HUES6 (cell line): ENCODE results near the gene RGS3.
"Not testable (repeated sequence)": the region's sequence is repeated elsewhere in the genome, so short reads cannot be mapped to it uniquely, and the experiment has no call there.

ENCODE experiments used
- H3K27ac ChIP-seq: 2 replicates; pipeline ENCODE4 v1.7.0; 2013; ENCODE audit warnings: low read depth, mild to moderate bottlenecking, low read length, inconsistent platforms
- H3K27me3 ChIP-seq: 2 replicates; pipeline ENCODE4 v1.6.1; 2013; ENCODE audit warnings: low read length; ENCODE audit not compliant: control insufficient read depth, insufficient read depth
- H3K36me3 ChIP-seq: 2 replicates; pipeline ENCODE4 v1.6.1; 2013; ENCODE audit warnings: low read length; ENCODE audit not compliant: control insufficient read depth, insufficient read depth
- H3K4me1 ChIP-seq: 2 replicates; pipeline ENCODE4 v1.6.1; 2013; ENCODE audit warnings: low read length; ENCODE audit not compliant: control insufficient read depth, insufficient read depth
- H3K4me3 ChIP-seq: 2 replicates; pipeline ENCODE4 v1.5.1; 2013; ENCODE audit warnings: low read depth, low read length
- H3K9ac ChIP-seq: one replicate; pipeline ENCODE4 v1.6.1; 2013; ENCODE audit warnings: mild to moderate bottlenecking, low read length
- H3K9me3 ChIP-seq: 2 replicates; pipeline ENCODE4 v1.6.1; 2013; ENCODE audit warnings: low read depth, low read length; ENCODE audit not compliant: control insufficient read depth, insufficient read depth

The RGS3 gene

GRCh38 chr9:113437716-113438115, 25.8 kb upstream of the RGS3 start:
- H3K9me3 ChIP-seq, H3K4me3 ChIP-seq, H3K27ac ChIP-seq, H3K27me3 ChIP-seq, H3K36me3 ChIP-seq, H3K9ac ChIP-seq, H3K4me1 ChIP-seq: not testable (repeated sequence)

- H3K9ac ChIP-seq = no peak overlapping the region
- no peaks in the 10 kb centered on the region for H3K36me3 ChIP-seq
- no peaks in the 10 kb centered on the region for H3K27me3 ChIP-seq
- no peaks in the 10 kb centered on the region for H3K4me1 ChIP-seq
- no peaks in the 10 kb centered on the region for H3K9me3 ChIP-seq
- H3K4me3 ChIP-seq = no peak overlapping the region
- no peak overlapping the region for H3K27ac ChIP-seq
Measured at GRCh38 chr9:113444736-113445135, 18.8 kb upstream of the RGS3 start.

GRCh38 chr9:113446323-113446740, 17.2 kb upstream of the RGS3 start:
- Histone ChIP-seq H3K27ac (no peak overlapping the region), H3K4me1 (no peaks in the 10 kb centered on the region), H3K27me3 (no peaks in the 10 kb centered on the region), H3K36me3 (no peaks in the 10 kb centered on the region), H3K9me3 (no peaks in the 10 kb centered on the region), H3K4me3 (no peak overlapping the region), H3K9ac (no peak overlapping the region)

GRCh38 chr9:113449376-113449775, 14.2 kb upstream of the RGS3 start:
- Histone ChIP-seq H3K27me3 (no peaks in the 10 kb centered on the region), H3K9me3 (no peaks in the 10 kb centered on the region), H3K9ac (no peak overlapping the region), H3K4me1 (no peaks in the 10 kb centered on the region; the same call in 1 of the 2 replicates), H3K4me3 (no peak overlapping the region), H3K27ac (no peak overlapping the region), H3K36me3 (no peaks in the 10 kb centered on the region)

- H3K27me3 ChIP-seq = no peaks in the 10 kb centered on the region
- no peaks in the 10 kb centered on the region for H3K9me3 ChIP-seq
- no peak overlapping the region for H3K27ac ChIP-seq
- no peaks in the 10 kb centered on the region for H3K36me3 ChIP-seq
- H3K4me1 ChIP-seq = peaks cover 21% of the 10 kb centered on the region
- no peak overlapping the region for H3K9ac ChIP-seq
- no peak overlapping the region for H3K4me3 ChIP-seq
Measured at GRCh38 chr9:113452113-113452605, 11.4 kb upstream of the RGS3 start.

GRCh38 chr9:113454914-113455761, 8.4 kb upstream of the RGS3 start:
- Histone ChIP-seq H3K9ac (peak overlapping the region; percentile 64), H3K27ac (peak overlapping the region; percentile 86; the same call in 1 of the 2 replicates), H3K4me3 (no peak overlapping the region), H3K36me3 (no peaks in the 10 kb centered on the region), H3K4me1 (peaks cover 21% of the 10 kb centered on the region), H3K27me3 (no peaks in the 10 kb centered on the region), H3K9me3 (no peaks in the 10 kb centered on the region)

GRCh38 chr9:113456235-113456634, 7.3 kb upstream of the RGS3 start:
- Histone ChIP-seq H3K36me3 (no peaks in the 10 kb centered on the region), H3K4me3 (no peak overlapping the region; the same call in 1 of the 2 replicates), H3K9ac (peak overlapping the region; percentile 18), H3K27me3 (peaks cover 4% of the 10 kb centered on the region), H3K9me3 (no peaks in the 10 kb centered on the region), H3K4me1 (peaks cover 21% of the 10 kb centered on the region), H3K27ac (peak overlapping the region; percentile 86; the same call in 1 of the 2 replicates)

GRCh38 chr9:113461285-113461684, 2.2 kb upstream of the RGS3 start:
- Histone ChIP-seq H3K27ac (no peak overlapping the region), H3K36me3 (no peaks in the 10 kb centered on the region), H3K4me3 (no peak overlapping the region), H3K4me1 (peaks cover 22% of the 10 kb centered on the region), H3K9ac (no peak overlapping the region), H3K9me3 (no peaks in the 10 kb centered on the region), H3K27me3 (peaks cover 42% of the 10 kb centered on the region)

GRCh38 chr9:113461943-113462342, 1.6 kb upstream of the RGS3 start:
- no peak overlapping the region for H3K27ac ChIP-seq
- no peak overlapping the region for H3K9ac ChIP-seq
- no peaks in the 10 kb centered on the region for H3K36me3 ChIP-seq
- no peaks in the 10 kb centered on the region for H3K9me3 ChIP-seq
- H3K27me3 ChIP-seq = peaks cover 42% of the 10 kb centered on the region
- no peak overlapping the region for H3K4me3 ChIP-seq
- peaks cover 18% of the 10 kb centered on the region for H3K4me1 ChIP-seq

GRCh38 chr9:113462781-113463286, 693 bp upstream of the RGS3 start:
- H3K36me3 ChIP-seq = no peaks in the 10 kb centered on the region
- no peaks in the 10 kb centered on the region for H3K9me3 ChIP-seq
- peaks cover 18% of the 10 kb centered on the region for H3K4me1 ChIP-seq
- no peak overlapping the region for H3K9ac ChIP-seq
- no peak overlapping the region for H3K27ac ChIP-seq
- peak overlapping the region; percentile 84 for H3K4me3 ChIP-seq
- H3K27me3 ChIP-seq = peaks cover 42% of the 10 kb centered on the region

- no peaks in the 10 kb centered on the region for H3K36me3 ChIP-seq
- H3K9ac ChIP-seq = no peak overlapping the region
- H3K9me3 ChIP-seq = no peaks in the 10 kb centered on the region
- H3K27ac ChIP-seq = no peak overlapping the region
- H3K27me3 ChIP-seq = peaks cover 42% of the 10 kb centered on the region
- peak overlapping the region; percentile 84 for H3K4me3 ChIP-seq
- peaks cover 18% of the 10 kb centered on the region for H3K4me1 ChIP-seq
Measured at GRCh38 chr9:113464286-113464660, 746 bp downstream of the RGS3 start.
